ENCODE data around the gene ARMCX1. TPM values are rescaled to one million over a fixed set of nuclear protein-coding genes. Genes with fewer than 3 reads are reported as not detected.

The ARMCX1 gene
- total and polyA plus RNA-seq, 10 of the 15 experiments (the other 5 are each of a cell fraction or from before 2014, with no cell fraction given), result 0.02 to 0.07 (median 0.05) TPM; not detected in 7

DNA sequence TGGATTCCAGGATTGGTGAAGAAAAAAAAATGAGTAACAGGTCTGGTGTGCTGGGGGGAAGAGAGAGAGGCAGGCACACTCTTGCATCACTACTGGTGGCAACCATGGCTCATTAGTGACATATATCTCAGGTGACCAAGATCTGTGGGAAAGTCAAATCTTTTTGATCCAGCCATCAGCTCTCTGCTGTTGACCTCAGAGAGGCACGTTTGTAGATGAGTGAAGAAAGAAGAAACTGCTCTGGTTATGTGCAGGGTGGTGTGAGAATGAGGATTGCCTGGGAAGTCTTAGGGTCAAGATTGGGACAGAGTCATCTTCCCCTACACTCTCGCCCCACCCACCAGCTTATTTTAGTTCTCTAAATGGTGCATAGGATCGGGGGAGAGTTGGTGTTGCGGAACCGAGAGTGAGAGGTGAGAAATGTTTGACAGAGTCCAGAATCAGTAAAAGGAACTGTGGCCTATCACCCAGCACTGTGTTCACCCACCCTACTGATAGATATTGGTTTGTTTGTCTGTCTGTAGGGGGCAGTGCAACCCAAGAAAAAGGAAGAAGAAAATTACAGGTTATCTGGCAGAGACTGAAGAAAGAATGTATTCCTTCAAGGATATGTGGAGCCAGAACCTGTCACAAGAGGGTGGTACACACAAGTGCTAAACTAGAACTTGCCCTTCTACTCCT, 45.5 kb downstream of the ARMCX1 start (continued):
- TF ChIP-seq, protein P1, sequence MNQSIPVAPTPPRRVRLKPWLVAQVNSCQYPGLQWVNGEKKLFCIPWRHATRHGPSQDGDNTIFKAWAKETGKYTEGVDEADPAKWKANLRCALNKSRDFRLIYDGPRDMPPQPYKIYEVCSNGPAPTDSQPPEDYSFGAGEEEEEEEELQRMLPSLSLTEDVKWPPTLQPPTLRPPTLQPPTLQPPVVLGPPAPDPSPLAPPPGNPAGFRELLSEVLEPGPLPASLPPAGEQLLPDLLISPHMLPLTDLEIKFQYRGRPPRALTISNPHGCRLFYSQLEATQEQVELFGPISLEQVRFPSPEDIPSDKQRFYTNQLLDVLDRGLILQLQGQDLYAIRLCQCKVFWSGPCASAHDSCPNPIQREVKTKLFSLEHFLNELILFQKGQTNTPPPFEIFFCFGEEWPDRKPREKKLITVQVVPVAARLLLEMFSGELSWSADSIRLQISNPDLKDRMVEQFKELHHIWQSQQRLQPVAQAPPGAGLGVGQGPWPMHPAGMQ (IDR thresholded peaks at IDR 0.05; ENCODE audit: borderline replicate concordance), result no peak
- TF ChIP-seq BACH1 (IDR thresholded peaks at IDR 0.05; ENCODE audit: borderline replicate concordance) (no peak), POLR2A (IDR thresholded peaks at IDR 0.05; ENCODE audit: low read depth, low read length) (no peak), PAX5 (IDR thresholded peaks at IDR 0.05; ENCODE audit: borderline replicate concordance, low read depth, low read length) (peak; percentile 60; the same call in 1 of the 2 replicates), RBBP5 (conservative IDR thresholded peaks at IDR 0.05) (no peak), TBL1XR1 (IDR thresholded peaks at IDR 0.05; ENCODE audit: low read depth, low read length) (no peak), SUZ12 (IDR thresholded peaks at IDR 0.05; ENCODE audit: unreplicated experiment) (no peak), MTA2 (IDR thresholded peaks at IDR 0.05; ENCODE audit: low read depth) (peak; percentile 68; the same call in 1 of the 2 replicates), ATF7 (IDR thresholded peaks at IDR 0.05; ENCODE audit: low read depth) (no peak), ZZZ3 (IDR thresholded peaks at IDR 0.05; ENCODE audit: control insufficient read depth, insufficient read length, low read depth) (no peak), NFYA (IDR thresholded peaks at IDR 0.05; ENCODE audit: borderline replicate concordance, low read depth, low read length) (no peak), MTA3 (IDR thresholded peaks at IDR 0.05; ENCODE audit: borderline replicate concordance, low read length) (no peak), EP300 (IDR thresholded peaks at IDR 0.05; ENCODE audit: borderline replicate concordance in 1 of 2, control insufficient read depth in 1 of 2, low read depth in 2 of 2, low read length in 2 of 2) (peak in 1 of 2 experiments; percentile 40; a peak in 1 of 4 replicates), ZNF274 (IDR thresholded peaks at IDR 0.05; ENCODE audit: insufficient read depth, insufficient read length) (no peak), MYB (IDR thresholded peaks at IDR 0.05; ENCODE audit: borderline replicate concordance, low read depth, low read length) (no peak), NR2C2 (IDR thresholded peaks at IDR 0.05; ENCODE audit: borderline replicate concordance, control insufficient read depth, insufficient read length, low read depth) (no peak), POLR2AphosphoS2 (IDR thresholded peaks at IDR 0.05; ENCODE audit: low read depth, low read length) (no peak), EZH2 (IDR thresholded peaks at IDR 0.05; ENCODE audit: borderline replicate concordance, control insufficient read depth, low read depth, low read length) (no peak), MEF2A (IDR thresholded peaks at IDR 0.05; ENCODE audit: insufficient read depth, low read depth, low read length) (no peak), SMARCA5 (IDR thresholded peaks at IDR 0.05) (no peak), IRF4 (IDR thresholded peaks at IDR 0.05; ENCODE audit: low read depth, low read length) (no peak), SPI1 (IDR thresholded peaks at IDR 0.05; ENCODE audit: borderline replicate concordance, insufficient read depth, low read depth, low read length) (peak; percentile 60; the same call in 1 of the 2 replicates)
- TF ChIP-seq, protein P2, sequence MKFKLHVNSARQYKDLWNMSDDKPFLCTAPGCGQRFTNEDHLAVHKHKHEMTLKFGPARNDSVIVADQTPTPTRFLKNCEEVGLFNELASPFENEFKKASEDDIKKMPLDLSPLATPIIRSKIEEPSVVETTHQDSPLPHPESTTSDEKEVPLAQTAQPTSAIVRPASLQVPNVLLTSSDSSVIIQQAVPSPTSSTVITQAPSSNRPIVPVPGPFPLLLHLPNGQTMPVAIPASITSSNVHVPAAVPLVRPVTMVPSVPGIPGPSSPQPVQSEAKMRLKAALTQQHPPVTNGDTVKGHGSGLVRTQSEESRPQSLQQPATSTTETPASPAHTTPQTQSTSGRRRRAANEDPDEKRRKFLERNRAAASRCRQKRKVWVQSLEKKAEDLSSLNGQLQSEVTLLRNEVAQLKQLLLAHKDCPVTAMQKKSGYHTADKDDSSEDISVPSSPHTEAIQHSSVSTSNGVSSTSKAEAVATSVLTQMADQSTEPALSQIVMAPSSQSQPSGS (IDR thresholded peaks at IDR 0.05; ENCODE audit: low read length), result no peak
- TF ChIP-seq, protein P3, sequence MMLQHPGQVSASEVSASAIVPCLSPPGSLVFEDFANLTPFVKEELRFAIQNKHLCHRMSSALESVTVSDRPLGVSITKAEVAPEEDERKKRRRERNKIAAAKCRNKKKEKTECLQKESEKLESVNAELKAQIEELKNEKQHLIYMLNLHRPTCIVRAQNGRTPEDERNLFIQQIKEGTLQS (IDR thresholded peaks at IDR 0.05; ENCODE audit: borderline replicate concordance, extremely low read depth, low read depth, low read length), result no peak
- TF ChIP-seq, protein P4, sequence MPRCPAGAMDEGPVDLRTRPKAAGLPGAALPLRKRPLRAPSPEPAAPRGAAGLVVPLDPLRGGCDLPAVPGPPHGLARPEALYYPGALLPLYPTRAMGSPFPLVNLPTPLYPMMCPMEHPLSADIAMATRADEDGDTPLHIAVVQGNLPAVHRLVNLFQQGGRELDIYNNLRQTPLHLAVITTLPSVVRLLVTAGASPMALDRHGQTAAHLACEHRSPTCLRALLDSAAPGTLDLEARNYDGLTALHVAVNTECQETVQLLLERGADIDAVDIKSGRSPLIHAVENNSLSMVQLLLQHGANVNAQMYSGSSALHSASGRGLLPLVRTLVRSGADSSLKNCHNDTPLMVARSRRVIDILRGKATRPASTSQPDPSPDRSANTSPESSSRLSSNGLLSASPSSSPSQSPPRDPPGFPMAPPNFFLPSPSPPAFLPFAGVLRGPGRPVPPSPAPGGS (IDR thresholded peaks at IDR 0.05; ENCODE audit: borderline replicate concordance, insufficient read depth, low read depth, low read length, poor library complexity, severe bottlenecking), result no peak
- TF ChIP-seq, protein P5, sequence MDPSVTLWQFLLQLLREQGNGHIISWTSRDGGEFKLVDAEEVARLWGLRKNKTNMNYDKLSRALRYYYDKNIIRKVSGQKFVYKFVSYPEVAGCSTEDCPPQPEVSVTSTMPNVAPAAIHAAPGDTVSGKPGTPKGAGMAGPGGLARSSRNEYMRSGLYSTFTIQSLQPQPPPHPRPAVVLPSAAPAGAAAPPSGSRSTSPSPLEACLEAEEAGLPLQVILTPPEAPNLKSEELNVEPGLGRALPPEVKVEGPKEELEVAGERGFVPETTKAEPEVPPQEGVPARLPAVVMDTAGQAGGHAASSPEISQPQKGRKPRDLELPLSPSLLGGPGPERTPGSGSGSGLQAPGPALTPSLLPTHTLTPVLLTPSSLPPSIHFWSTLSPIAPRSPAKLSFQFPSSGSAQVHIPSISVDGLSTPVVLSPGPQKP (IDR thresholded peaks at IDR 0.05; ENCODE audit: low read depth, low read length), result no peak

Measured in GM12878 (cell line).